ENCODE results near the gene PCNX2. TPM values are rescaled to one million over a fixed set of nuclear protein-coding genes. Genes with fewer than 3 reads are reported as not detected.

Gene PCNX2
- total RNA-seq, 1 experiment from 2014 or later: 15.3 TPM

GRCh38 chr1:233163696-233164095, 131.8 kb downstream of the PCNX2 start:
- no peak for DNase-seq (ENCODE audit: low read depth, low spot score)
- intact Hi-C loops (cut with micrococcal nuclease): no loop called here
- peaks cover 0 to 7% of the 10 kb centered on the region in 2 experiments; a peak in 1 of 4 replicates for H3K36me3 ChIP-seq (ENCODE audit: control insufficient read depth in 1 of 2, insufficient read depth in 2 of 2, low read length in 2 of 2)
- no peaks in the 10 kb centered on the region for H3K4me1 ChIP-seq (ENCODE audit: control insufficient read depth in 1 of 2, insufficient read depth in 2 of 2, low read length in 2 of 2)
- no peaks in the 10 kb centered on the region for H4K20me1 ChIP-seq (ENCODE audit: insufficient read depth)
- H3K79me2 ChIP-seq (ENCODE audit: insufficient read depth, low read length): no peaks in the 10 kb centered on the region
- no peak overlapping the region for H3K27ac ChIP-seq (ENCODE audit: low read depth, low read length)
- H3K9ac ChIP-seq (ENCODE audit: low read length): no peak overlapping the region
- POLR2A ChIA-PET: no interaction called here
- CTCF ChIA-PET: no interaction called here
- H3K4me2 ChIP-seq (ENCODE audit: low read length): no peak overlapping the region
- no TSS peak for BruUV-seq (replicated peaks)
- RAD21 ChIA-PET (ENCODE audit: low non-redundant PET in 1 of 2, low total read pairs in 2 of 2, uncharacterized antibody in 2 of 2, unreplicated experiment in 2 of 2): no interaction called here
- no peak overlapping the region for H3K4me3 ChIP-seq (replicated peaks in 1 of 2; ENCODE audit: low read depth in 1 of 2, low read length in 2 of 2)
- H2AFZ ChIP-seq (ENCODE audit: low read depth, low read length, poor library complexity, severe bottlenecking): no peak overlapping the region
- no peak for TF ChIP-seq FOSL1 (IDR thresholded peaks at IDR 0.05; ENCODE audit: low read depth)
- no peak for TF ChIP-seq ELF1 (IDR thresholded peaks at IDR 0.05; ENCODE audit: borderline replicate concordance, low read depth)
- no peak for TF ChIP-seq ZBTB33 (IDR thresholded peaks at IDR 0.05; ENCODE audit: extremely low read depth, insufficient replicate concordance, low read length)
- TF ChIP-seq RAD21 (IDR thresholded peaks at IDR 0.05; ENCODE audit: low read depth): no peak
- no peak for TF ChIP-seq TCF7L2 (IDR thresholded peaks at IDR 0.05; ENCODE audit: borderline replicate concordance, extremely low read depth, insufficient read depth, insufficient read length)
- no peak for TF ChIP-seq POLR2AphosphoS5 (IDR thresholded peaks at IDR 0.05; ENCODE audit: low read depth, low read length)
- TF ChIP-seq EGR1 (IDR thresholded peaks at IDR 0.05; ENCODE audit: low read depth): no peak
- TF ChIP-seq ZFX (IDR thresholded peaks at IDR 0.05): no peak
- TF ChIP-seq POLR2A (IDR thresholded peaks at IDR 0.05; ENCODE audit: borderline replicate concordance, extremely low read depth, insufficient read depth, insufficient read length): no peak
- no peak for TF ChIP-seq SRF (IDR thresholded peaks at IDR 0.05; ENCODE audit: low read depth)
- TF ChIP-seq SIN3A (IDR thresholded peaks at IDR 0.05; ENCODE audit: low read depth): no peak
- no peak for TF ChIP-seq YY1 (IDR thresholded peaks at IDR 0.05; ENCODE audit: extremely low read depth, insufficient replicate concordance, low read depth, low read length)
- TF ChIP-seq SP1 (IDR thresholded peaks at IDR 0.05; ENCODE audit: low read depth): no peak
- no peak for TF ChIP-seq CEBPB (IDR thresholded peaks at IDR 0.05; ENCODE audit: low read depth)
- ATAC-seq: no peak
- no peaks in the 10 kb centered on the region; a peak in 1 of 4 replicates for H3K9me3 ChIP-seq (ENCODE audit: control insufficient read depth in 1 of 2, insufficient read depth in 1 of 2, low read depth in 1 of 2, low read length in 2 of 2)
- H3K9me2 ChIP-seq (ENCODE audit: insufficient read depth): no peaks in the 10 kb centered on the region
- no peaks in the 10 kb centered on the region for H3K27me3 ChIP-seq (ENCODE audit: insufficient read depth, low read length)

All from HCT116 (cell line).